COR-L47 (cell line): ENCODE data around the gene TBC1D8B.
"Not testable (repeated sequence)": the region's sequence is repeated elsewhere in the genome, so short reads cannot be mapped to it uniquely, and the experiment has no call there.

ENCODE experiments used
- DNase-seq: peaks from one replicate; lab custom pipeline; 2025; lab: John Stamatoyannopoulos, UW

The TBC1D8B gene

GRCh38 chrX:106802388-106803275 lies at the start of gene TBC1D8B:
Gene TBC1D8B (plus strand): TSS chrX:106802673. CDS start chrX:106802854, 181 bp downstream.
- DNase-seq = peak; percentile 33

DNA sequence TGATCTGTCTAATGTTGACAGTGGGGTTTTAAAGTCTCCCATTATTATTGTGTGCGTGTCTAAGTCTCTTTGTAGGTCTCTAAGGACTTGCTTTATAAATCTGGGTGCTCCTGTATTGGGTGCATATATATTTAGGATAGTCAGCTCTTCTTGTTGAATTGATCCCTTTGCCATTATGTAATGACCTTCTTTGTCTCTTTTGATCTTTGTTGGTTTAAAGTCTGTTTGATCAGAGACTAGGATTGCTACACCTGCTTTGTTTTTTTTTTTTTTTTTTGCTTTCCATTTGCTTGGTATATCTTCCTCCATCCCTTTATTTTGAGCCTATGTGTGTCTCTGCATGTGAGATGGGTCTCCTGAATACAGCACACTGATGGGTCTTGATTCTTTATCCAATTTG lies 33.2 kb upstream of the TBC1D8B start:
- DNase-seq = not testable (repeated sequence)

GRCh38 chrX:106774981-106775380 lies 27.5 kb upstream of the TBC1D8B start:
- no peak for DNase-seq

GRCh38 chrX:106780264-106780663 lies 22.2 kb upstream of the TBC1D8B start:
- no peak for DNase-seq

DNA sequence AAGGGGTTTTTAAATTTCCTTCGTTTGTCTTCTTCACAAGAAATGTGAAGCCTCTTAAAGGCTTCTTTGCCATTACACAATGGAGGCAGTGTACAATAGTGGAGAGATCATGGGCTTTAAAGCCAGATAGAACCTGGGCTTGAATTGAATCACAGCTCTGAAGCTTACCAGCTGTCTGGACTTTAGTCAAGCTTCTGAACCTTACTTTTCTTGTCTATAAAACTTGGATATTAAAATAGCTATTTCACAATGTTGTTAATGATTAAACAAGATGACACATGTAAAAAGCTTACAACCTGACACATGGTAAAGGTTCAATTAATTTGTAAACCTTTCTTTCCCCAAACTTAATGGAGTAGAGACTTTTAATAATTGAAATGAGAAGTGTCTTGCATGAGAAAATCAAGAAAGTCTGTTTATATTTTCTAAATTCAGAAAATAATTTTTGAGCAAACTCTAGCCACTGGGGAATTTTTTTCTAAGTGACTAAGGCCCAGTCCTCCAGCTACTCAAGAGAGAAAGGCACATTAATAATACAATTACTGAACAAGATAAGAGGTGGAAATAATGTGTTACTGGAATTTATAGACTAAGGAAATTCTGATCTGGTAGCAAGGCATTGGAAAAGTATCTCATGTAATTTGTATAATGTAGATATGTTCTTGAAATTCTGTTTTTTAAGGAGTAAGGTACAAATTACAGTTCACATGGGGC lies 21.7 kb upstream of the TBC1D8B start:
- DNase-seq = no peak

DNA sequence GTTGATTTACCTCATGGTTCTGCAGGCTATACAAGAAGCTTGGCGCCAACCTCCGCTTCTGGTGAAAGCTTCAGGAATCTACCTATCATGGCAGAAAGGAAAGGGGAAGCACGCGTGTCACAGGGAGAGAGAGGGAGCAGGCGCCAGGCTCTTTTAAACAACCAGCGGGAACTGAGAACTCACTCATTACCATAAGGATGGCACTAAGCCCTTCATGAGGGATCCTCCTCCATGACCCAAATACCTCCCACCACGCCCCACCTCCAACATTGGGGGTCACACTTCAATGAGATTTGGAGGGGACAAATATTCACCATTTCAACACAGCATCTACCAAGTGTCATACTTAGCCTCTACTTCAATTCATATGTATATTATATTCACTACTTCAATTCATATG lies 18.8 kb upstream of the TBC1D8B start:
- no peak for DNase-seq

DNA sequence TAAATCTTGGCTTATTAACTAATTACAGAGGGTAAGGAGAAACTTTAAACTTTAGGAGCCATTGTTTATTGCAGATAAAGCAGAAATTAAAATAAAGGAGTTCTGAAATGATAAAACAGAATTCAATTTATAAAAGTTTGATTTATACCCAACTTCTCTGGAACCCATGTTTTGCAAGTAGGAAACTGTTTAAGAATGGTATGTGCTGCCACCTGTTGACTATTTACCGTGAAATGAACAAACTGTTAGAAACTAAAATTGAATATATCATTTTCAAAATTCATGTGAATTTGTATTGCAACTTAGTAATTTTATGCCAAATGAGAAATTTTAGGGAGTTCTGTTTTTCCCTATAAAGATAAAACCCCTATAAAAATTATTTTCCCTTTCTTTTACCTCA lies 11.0 kb upstream of the TBC1D8B start:
- DNase-seq = no peak

DNA sequence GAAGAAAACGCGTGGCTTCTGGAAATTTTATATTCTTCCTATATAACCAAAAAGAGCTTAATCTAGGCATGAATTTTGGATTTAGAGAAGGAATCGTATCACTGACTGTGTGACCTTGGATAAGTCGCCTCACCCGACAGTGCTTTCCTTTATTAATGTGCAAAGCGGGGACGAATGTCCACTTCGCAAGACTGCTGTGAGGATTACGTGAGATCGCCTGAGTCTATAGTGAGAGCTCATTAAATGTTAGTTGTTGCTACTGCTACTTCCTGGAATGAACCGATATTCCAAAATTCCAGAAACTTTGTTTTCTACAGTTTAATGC lies 448 bp upstream of the TBC1D8B start:
- no peak for DNase-seq

GRCh38 chrX:106811131-106811910 lies 8.8 kb downstream of the TBC1D8B start:
- DNase-seq = no peak

DNA sequence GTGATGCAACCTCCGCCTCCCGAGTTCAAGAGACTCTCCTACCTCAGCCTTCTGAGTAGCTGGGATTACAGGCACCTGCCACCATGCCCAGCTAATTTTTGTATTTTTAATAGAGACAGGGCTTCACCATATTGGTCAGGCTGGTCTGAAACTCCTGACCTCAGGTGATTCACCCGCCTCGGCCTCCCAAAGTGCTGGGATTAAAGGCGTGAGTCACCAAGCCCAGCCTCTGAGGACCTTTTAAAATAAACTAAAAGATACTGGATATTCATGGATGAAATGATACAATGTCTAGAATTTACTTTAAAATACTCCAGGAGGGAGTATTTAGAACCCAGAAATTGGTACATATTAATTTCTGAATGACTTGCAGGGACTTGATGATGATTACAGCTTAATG lies 10.5 kb downstream of the TBC1D8B start:
- DNase-seq = not testable (repeated sequence)

DNA sequence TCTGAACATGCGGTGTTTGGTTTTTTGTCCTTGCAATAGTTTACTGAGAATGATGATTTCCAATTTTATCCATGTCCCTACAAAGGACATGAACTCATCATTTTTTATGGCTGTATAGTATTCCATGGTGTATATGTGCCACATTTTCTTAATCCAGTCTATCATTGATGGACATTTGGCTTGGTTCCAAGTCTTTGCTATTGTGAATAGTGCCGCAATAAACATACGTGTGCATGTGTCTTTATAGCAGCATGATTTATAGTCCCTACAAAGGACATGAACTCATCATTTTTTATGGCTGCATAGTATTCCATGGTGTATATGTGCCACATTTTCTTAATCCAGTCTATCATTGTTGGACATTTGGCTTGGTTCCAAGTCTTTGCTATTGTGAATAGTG lies 11.6 kb downstream of the TBC1D8B start:
- not testable (repeated sequence) for DNase-seq

DNA sequence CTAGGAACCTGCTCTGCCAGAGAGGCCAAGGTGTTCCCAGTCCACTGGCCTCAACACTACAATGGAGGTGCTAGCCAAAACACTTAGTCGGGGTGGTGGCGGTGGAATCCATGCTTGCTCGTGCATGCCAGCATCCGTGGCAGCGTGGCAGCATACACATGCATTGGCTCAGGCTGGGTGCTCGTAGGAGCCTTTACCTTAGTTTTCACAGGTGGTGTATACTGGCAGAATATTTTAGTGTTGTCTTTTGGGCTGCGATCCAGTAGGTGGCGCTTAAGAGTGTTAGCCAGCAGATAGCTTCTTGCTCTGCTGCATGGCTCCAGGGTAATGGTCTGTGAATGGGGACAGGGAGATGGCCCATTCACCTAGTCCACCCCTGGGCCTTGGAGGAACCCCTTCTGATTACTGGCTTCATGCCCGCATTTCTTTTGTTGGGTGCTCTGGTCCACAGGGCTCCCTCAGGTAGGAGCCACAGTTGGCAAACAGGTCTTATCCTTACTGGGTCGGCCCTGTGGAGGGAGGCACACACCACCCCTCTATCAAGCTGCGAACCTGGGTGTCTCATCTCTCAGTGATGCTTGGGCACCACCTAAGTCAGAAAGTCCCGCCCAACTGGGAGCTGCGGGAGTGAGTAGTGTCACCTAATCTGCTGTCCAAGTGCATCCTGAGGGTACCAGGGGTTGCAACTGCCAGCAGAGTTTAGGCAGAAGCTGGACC lies 60.7 kb downstream of the TBC1D8B start:
- DNase-seq = no peak

DNA sequence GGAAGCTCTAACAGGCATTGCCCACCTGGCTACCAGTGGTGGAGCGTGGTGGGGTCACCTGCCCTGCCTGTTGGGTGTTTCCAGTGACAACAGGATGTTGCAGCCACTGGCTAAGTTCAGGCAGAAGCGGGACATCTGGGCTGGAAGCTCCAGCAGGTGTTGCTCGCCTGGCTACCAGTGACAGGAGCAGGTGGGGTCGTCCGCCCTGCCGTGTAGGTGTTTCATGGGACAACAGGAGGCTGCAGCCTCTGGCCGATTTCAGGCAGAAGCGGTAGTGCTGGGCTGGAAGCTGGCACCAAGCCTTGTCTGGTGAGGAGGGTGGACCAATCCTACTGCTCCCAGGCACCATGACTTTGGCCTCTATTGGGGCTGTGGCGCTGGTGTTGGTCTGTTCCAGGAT lies 61.2 kb downstream of the TBC1D8B start:
- DNase-seq = no peak

DNA sequence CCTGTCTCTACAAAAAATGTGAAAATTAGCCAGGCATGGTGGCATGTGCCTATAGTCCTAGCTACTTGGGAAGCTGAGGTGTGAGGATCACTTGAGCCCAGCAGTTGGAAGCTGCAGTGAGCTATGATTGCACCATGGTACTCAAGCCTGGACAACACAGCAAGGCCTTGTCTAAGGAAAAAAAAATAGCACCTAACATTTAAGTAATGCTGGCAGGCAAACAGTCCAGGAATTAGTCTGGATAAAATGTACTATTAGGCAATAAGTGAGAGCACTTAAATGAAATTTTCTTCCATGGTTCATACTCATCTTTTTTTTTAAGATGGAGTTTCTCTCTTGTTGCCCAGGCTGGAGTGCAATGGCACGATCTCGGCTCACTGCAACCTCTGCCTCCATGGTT lies 70.3 kb downstream of the TBC1D8B start:
- not testable (repeated sequence) for DNase-seq

GRCh38 chrX:106874075-106874474 lies 71.6 kb downstream of the TBC1D8B start:
- no peak for DNase-seq

DNA sequence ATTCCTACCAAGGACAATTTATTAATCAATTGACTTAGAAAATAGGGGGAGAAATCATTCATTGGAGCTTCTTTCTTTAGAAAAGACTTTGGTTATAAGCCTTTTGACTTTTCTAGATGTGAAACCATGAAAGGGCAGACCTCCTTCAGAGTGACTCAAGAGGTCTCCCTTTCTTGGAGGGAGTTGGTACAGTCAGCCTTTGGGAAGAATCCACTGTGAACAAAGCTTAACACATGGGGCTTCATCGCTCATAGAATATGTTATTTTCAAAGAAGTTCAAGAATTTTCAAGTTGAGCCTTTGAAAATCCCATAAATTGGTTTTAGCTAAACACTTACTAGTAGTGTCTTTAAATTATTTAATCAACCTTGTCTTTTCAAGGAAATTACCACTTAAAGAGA lies 72.7 kb downstream of the TBC1D8B start:
- DNase-seq = no peak

DNA sequence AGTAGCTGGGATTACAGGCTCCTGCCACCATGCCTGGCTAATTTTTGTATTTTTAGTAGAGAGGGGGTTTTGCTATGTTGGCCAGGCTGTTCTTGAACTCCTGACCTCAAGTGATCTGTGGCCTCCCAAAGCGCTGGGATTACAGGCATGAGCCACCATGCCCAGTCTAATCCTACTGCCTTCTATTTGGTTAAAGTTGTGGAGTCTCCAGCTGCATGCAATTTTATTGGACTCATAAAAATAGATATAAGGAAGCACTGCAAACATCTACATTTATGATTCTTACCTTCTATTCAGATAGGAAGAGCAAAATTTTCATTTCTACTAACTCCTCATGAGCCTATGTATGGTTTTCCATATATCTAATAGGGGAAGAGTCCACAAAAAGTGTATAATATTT lies 87.0 kb downstream of the TBC1D8B start:
- DNase-seq = no peak

DNA sequence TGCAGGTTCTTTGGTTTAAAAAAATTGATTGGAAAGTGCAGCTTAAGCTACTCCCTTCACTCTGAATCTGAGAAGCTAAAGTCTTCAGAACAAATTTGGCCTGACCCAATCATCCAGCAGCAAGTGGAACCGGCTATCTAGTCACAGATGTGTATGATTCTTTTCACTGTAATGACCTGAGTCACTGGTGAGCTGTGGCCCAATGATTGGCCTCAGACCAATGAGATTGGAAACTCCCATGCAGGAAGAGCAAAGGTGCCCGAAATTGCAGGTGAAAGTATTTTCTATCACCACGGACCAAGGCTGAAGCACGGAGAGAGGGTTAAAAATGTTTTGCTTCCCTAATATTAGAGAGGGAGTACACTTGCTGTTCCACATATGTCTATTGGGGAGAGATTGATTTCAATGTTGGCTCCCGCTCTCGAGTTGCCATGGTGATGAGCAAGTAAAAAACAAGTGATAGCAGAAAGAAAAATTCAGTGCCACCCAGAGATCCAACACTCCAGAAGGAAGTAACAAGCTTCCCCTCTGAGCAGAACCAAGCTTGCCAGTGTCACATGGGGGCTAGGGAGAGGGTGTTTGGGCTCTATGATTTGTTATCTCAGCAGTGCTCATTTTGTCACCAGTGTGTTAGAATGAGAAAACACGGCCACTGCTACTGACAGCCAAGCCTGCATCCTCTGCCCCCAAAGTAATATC lies 89.4 kb downstream of the TBC1D8B start:
- DNase-seq = no peak

DNA sequence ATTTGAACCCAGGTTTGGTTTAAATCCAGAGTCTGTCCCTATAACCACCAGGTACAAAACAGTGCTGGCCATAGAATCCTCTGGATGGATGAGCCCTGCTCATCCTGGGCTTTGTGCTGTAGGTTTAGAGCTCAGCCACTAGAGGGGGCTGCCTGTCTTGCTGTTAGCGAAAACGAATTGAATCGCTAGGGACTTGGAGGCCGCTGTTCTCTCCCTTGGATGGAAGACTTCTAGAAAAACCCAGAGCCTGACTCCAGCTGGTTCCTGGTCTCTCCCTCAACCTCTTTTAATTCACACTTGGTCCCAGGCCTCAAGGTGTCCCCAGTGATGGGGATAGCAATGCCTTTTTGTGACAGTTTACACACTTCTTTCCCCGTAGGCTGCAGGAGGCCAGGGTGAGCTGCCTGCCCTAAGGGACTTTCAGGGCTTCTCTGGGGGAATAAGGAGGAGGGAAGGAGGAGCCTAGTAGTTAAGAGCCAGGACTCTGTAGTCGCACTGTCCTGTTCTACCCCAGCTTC lies 92.0 kb downstream of the TBC1D8B start:
- DNase-seq = peak; percentile 53

- no peak for DNase-seq
These were observed 92.5 kb downstream of the TBC1D8B start for GRCh38 chrX:106894978-106895452.

- DNase-seq = no peak
These were observed 94.8 kb downstream of the TBC1D8B start for GRCh38 chrX:106897259-106897658.
